Activated CD4-positive, alpha-beta T cell treated with anti-CD3 and anti-CD28 coated beads, Interleukin-2, amount 50 U/mL, for 4 hours (primary cell): ENCODE results near the gene SLIT3.

Experiments used
- DNase-seq, 2 experiments: peaks; one replicate each; pipeline ENCODE4 v3.0.0-alpha.2; 2020

SLIT3 gene

DNA sequence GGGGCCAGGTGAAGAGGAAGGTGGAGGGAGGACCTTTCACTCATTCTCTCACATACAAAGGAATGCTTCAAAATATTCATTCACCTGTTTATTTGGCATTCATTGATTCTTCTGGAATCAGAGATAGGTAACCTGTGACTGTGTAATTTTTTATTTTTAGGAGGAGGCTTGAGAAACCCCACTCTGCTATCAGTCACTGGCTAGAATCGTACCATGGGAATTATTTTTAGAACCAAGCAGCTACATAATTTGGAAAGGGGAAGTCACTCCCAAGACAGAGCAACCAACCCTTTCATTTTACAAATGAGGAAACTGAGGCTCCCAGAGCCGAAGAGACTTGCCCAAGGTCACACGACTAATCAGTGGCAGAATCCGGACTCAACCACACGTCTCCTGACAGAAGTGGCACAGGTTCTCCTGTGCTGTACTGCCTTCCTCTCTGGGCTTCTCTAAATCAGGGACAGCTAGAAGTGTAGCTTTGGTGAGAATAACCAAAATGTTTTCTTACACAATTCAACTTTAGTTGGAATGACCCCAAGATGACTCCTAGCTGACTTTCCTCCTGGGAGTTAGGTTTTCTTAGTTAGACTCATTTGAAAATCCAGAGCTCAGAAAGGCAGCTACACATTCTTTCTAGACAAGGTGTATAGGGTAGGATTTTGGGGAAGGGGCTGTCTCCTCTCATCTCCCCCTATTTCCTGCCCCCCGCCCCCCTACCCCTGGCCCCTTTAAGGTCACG, 457.5 kb downstream of the SLIT3 start:
- no peak for DNase-seq

DNA sequence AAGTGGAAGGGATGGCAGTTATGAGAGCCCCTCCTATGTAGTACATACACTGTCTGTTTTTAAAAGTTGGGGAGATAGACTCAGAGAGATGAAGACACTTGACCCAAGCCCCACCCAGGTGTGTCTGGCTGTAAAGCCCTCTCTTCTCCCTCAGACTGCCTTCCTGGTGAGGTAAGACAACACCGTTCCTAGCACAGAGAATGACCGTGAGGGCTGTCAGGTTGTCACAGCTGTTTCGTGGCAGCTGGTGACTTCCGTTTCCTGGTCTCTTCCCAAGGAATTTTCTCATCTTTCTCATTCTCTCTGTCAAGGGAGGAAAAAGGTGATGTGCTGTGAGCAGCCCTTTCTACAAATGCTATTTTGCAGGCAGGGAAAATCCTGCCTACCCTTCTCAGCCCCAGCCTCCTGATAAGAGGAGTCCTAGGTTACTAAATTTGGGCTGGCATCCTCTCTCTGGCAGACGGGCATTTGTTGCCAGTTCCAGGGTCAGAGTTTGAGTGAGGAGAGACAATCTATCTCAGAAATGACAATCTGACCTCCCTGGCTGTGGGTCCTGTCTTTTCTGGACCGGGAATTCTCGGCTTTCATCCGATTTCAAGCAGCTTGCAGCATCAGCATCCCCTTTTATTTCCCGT, 458.3 kb downstream of the SLIT3 start:
- DNase-seq: no peak

DNA sequence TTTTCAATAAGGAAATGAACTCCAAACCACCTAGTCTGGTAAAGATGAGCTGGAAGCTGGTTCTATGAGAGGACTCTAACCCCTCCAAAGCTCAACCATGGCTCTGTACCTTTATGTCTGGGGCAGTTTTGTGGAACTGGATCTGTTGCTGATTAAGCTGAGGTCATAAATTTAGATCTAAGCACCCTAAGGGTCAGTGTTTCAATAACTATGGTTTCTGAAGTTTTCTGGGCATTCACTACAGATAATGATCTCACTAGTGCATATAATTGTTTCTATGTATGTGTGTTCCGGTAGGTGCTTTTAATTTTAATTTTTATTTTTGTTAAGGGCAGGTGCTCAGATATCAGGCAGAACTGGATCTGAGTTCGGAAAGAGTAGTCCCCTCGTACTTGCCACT, 463.1 kb downstream of the SLIT3 start:
- no peak for DNase-seq

DNA sequence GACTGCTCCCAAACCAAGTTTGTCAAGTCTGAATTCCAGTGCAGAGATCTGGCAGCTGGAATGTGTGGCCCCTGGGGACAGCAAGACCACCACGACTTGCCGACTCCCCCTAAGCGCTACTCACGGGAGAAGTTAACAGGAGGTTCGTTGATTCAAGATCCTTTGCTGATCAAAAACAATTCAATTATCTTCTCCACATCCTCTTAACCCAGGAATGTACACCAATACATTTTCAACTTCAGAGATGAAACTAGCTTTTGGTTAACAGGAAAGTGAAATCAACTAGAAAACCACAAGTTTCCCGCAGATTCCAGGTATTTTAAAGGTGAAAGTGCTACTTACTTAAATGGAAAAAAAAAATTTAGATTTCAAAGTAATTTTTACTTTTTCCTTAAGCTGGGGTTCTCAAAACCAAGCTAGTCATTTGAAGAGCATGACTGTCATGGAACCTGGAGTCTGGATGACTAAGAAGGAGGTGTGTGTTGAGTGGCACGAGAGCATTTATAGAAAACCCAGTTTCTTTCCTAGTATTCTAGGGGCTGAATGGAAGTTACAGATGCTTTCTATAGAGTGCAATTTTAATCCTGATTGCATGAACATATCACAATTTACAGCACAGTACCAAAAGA, 464.2 kb downstream of the SLIT3 start:
- no peak for DNase-seq

DNA sequence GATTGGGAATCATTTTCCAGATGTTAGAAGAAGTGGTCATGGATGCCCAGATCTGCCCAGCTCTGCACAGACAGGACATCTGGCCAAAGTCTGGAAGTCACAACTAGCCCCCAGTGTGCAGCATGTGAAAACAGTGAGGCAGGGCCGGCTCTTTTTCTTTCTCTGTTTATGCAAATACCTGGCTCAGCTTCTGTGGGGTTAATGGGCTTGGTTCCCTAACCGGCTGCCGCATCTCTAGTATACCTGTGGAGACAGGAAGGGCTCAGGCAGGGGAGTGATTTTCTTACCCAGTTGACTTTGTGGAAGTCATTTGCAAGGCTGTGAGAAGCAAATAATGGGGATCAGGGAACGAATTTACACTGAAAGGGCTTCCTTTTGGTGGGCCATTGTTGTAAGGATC, 467.0 kb downstream of the SLIT3 start:
- no peak for DNase-seq

DNA sequence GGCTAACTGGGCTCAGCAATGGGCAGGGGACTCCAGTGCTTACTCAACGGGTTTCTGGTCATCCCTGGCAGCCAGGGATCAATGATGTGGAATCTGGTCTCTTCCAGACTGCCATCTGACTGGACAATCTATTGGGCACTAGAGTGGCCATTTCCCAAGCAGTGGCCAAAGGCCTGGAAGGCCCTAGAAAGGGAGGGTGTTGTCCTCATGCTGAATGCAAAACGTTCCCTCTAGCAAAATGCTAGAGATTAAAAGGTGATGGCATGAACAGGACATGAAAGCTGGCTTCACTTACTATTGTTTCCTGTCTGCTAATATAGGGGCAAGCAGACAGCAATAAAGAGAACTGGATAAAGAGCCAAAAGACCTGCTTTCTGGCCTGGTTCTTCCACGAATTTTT, 467.6 kb downstream of the SLIT3 start:
- no peak for DNase-seq

DNA sequence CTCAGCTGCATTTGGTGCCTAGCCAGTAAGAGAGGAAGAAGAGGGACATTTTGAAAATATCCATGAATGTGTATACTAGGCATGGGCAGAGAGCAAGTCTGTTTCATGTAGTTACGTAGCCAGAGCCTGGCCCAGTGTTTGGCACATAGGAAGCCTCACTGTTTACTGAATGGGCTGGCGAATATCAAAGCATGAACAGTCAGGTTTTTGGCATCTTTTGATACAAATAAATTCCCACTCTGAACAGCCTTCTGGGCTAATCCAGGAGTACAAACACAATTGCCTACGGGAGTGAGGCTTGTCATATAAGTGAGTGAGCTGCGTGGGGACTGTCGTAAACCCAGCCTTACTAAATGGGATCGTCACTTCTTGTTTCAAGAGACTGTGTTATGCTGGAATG, 468.6 kb downstream of the SLIT3 start:
- no peak for DNase-seq

DNA sequence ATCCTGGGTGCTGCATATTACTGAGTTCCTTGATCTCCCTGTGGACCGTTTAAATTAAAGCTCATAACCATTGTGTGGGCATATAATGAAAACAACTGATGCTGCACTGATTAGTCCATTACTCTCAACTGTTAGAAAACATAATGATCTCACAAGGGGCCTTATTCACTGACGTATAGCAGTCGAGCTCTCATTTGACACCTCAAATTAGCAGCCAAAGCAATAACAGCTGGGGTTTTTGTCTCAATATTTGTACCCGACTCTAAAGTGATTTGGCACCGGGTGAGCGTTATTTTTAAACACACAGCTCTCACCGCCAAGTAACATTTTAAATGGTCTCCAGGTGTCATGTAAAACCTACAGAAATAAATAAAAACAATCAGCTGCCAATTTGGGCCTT, 469.6 kb downstream of the SLIT3 start:
- no peak for DNase-seq

DNA sequence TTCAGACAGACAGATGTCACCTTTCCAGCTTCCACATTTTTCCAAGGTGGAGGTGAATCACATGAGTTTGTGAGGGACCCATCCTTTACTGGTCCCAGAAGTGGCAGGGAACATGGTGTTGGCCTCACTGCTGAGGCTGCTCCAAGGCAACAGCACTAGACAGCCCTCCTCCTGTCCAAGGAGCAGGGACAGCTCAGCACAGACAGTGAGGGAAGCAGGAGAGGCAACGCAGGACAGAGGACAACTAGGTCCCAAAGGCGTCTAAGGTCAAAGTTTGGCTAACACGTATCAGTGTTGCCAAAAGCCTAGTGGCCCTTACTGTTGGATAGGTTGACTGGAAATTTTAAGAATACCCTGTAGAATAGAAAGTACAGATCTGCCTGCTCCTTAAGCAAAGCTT, 470.1 kb downstream of the SLIT3 start:
- no peak for DNase-seq

DNA sequence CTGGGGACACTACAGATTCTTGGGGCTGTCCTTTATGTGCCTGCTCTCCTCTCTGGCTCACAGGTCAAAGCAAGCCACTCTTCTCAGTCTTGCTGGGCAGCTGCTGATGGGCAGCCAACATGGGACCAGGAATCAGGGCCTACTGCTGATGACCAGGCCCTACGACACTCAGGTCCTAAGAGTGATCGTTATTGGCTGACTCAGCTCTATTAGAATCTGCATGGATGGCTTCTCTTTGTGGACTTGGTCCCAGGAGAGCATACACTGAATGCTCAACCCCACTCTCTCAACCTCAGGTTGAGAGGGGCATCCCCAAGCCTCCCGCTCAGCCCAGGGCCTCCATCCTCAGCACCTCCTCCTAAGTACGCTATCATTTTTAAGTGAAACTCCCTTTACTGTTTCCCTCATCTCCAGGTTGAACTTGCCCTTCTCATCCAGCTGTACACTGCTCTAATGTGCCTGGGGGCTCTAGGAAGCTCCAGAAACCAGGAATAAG, 471.0 kb downstream of the SLIT3 start:
- no peak for DNase-seq

DNA sequence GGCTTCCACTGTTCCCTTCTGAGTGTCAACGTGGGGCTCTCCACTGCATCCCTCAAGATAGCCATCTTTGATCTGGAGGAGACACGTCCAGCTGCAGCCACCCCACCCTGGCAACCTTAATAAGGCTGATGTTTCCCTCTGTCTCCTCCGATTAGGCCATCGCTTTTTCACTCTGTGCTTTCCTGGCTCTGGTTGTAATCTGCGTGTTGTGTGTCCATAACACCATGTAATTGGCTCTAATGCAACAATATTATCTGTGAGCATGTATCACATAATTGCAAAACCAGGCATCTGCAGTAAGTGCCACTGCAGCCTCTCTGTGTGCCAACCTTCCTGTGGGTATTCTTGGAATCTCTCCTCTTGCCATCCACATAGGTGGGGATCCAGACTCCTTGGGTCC, 471.9 kb downstream of the SLIT3 start:
- no peak for DNase-seq

DNA sequence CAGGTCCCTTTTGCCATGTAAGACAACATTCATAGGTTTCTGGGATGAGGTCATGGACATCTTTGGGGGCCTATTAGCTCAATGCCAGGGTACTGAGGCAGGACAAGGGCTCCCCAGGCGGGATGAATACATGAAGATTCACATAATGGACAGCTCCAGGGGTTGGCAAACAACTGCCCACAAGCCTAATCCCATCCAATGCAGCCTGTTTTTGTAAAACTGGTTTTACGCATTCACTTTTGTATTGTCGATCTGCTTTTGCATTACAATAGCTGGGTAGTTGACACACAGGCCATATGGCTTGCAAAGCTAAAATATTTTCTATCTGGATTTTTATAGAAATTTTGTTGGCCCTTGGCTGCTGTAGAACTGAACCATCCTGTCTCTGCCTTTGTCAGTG, 473.3 kb downstream of the SLIT3 start:
- no peak for DNase-seq

DNA sequence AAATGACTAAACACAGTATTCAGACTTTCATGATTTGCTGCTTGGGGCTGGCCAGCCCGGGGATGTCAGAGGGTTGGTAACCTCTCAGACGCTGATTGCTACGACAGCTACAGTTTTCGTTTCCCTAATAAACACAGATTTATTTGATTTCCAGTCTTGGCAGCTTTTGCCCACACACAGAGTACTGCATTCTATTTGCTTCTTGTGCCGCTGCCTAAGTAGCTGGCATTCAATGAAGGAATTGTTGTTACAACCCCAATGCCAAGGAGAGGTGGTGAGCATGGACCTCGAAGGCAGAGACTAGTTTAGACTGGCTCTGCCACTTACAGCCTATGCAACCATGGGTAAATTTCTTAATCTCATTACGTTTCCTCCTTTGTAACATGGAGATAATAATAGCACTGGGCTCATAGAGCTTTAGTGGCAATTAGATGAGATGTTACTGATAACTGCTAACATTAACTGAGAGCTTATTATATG, 474.7 kb downstream of the SLIT3 start:
- DNase-seq: no peak

DNA sequence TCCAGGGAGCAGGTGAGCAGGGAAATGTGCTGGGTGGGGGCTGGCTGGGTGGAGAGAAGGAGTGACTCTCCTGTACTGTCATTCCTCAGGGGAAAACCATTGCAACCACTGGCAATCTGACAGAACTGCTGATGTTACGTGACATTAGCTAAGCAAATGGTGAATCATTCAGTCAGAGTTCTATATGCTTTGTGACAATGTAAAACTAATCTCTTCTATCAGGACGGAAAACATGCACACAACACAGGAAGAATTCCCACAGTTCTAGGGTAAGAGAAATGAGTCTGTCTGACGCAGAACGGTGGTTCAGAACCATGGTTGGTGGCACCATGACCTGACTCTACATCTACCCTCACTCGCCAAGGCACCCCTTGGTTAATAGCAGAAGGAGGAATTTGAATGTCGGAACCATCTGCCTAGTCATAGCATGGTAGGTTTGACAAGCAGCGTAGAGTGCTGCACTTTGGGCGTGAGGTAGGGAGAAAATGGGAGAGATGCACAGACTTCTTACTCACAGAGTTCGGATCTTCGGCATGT, 478.1 kb downstream of the SLIT3 start:
- DNase-seq: no peak

DNA sequence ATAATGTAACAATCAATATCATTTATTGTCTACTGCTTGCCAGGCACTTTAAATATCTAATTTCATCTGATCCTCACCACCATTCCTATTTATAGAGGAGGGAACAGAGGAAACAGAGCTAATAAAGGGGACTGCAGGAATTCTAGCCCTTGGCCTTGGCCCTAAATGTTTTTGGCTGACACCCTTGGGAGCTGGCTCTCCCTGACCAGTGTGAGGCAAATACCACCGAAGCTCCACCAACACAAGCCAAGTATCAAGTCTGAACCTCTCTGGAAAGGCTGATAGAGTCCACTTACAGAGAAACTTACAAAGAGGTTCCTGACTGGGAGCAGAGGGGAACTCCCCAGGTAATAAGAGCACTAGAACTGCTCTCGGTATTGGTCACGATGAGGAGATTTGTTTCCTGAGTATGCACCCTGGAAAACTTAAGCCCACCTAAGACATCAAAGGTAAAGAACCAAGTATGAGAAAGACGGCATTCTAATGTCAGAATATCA, 478.6 kb downstream of the SLIT3 start:
- no peak for DNase-seq

DNA sequence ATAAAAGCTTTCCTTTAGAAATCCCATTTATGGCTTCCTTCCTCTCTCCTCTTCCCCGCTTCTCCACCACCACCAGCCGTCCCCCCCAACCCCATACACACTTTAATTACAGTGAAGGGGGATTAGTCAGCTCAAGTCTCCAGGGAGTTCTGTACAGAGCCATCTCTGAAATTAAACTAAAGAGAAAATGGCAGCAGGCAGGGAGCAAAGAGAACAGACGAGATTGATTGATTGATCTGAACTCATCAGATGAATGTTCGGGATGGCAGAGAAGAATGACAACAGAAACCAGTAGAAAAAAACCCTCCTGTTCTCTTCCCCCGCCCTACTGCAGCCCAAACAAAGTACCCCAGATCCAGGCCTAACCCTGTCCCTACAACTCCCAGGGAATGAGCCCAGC, 480.1 kb downstream of the SLIT3 start:
- DNase-seq: no peak

DNA sequence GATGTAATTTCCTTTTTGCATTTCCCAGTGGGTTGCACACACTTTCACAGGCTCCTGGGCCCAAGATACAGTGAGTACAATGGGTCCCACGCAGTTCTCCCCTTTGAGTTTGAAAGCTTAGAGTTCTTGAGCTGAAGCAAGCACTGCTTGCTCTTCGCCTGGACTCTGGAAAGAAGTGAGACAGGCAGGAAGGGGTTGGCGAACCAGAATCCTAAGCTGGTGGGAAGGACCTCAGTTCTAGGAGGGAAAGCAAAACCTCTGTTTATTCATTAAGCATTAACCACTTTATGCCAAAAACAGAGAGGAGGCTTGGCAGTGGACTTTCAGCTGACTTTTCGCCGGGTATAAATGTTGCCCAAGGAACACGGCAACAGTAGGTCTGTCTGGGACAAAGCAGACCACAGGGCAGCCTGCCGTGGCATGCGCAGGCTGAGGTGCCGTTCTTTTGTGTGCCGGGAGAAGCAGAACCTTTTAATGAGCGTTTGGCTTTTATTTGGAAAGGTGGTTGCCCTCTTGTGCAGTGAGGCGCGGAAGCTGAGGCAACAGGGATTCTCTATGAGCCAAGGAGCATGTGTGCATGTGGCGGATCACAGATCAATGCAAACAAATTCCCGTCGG, 481.8 kb downstream of the SLIT3 start:
- no peak for DNase-seq

DNA sequence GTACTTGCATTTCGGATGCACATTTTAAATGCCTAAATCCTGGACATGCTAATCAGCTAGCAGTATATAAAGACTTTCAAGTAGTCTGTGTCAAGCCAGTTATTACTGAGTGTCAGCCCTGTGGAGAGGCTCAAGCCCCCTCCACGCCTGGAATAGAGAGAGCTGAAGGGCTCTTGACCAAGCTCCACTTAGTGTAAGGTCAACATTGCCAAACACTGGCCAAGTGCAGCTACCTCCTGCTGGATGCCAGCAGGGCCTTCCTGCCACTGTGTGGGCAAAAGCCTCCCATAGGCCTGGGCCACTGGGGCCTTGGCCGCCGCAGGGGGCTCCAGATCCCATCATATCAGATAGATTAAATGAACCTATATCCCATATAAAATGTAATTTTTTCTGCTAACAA, 482.4 kb downstream of the SLIT3 start:
- DNase-seq: no peak

DNA sequence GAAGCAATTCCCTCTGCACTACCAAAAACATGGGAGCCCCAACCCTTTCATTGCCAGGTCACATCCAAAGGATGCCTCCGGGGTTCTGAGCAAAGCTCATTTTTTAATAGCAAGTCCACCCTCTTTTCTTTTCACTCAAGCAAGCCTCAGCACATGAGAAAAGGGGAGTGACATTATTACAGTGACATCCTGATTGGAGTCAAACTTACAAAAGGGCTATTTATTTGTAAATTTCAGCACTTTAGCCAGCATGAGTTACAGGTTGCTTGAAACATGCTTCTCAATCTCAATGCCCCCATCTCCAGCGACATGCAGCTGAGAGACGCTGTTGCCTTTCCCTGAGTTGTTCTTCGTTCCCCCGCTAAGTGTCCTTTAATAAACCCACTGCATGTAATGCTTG, 483.3 kb downstream of the SLIT3 start:
- DNase-seq: no peak

DNA sequence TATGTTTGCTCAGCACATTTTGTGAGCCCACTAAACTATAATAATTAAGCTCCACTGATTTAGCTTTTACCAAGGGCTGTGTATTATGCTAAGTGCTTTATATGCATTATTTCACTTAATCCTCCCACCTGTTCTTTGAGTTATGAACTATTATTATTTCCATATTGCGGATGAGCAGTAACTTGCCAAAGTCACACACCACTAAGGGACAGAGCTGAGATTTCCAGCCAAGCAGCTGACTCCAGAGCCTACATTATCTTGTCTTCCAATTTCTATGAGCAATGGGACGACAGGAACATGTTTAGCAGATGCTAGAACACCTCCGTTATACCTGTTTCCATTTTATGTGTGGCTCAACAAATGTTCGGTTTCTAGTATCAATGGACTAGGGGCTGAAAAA, 484.3 kb downstream of the SLIT3 start:
- DNase-seq: no peak

DNA sequence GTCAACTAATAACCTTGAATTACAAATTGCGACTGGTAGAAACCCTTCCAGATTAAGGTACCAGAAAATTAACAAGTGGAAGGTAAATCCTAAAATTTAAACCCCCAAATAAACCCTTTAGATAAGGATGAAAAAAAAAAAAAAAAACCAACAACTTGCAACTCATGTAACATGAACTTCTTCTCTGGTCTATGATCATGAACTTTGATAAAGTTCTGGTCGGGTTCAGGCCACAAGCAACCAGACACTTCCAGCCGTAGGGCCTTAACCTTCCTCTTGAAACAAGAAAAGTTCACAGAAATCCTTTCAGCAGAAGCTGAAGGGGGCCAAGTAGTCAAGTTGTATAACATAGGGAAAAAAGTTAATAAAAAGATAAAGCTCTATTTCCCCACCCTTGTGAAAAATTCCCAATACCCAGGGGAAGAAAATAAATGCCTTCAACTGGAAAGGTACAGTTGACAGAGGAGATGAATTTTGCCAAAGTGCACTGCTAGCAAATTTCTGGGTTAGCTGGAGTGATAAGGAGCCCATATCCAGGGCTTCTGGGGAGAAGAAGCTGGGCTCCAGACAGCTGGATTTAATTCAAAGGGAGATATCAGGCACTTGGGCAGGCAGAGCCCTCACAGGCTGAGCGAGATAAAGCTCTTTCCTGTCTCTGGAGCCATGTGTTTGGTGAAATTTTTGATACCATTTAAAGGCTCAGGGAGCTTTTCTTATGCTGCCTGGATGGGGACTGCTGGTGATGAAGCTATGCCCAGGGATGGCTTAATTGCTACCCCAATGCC, 487.6 kb downstream of the SLIT3 start:
- DNase-seq: no peak

DNA sequence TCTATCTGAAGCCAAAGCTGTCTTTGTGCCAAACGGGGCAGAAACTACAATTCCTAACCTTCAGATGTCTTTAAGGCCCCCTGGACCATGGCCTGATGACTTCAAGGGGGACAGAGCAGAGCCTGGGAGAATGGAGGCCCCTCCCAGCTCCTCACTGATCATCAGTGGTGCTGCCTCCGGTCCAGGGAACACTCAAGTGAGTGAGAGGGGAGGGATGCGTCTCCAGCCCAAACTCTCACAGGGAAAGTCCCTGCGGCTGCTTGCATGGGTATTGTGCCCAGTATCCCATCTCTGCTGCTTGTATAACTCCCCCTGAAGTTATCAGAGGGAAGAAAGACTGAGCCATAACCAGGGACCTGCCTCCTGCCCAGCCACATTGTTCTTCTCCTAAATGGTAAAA, 490.3 kb downstream of the SLIT3 start:
- no peak for DNase-seq
